Naive thymus-derived CD8-positive, alpha-beta T cell (primary cell): ENCODE measurements around the gene REPS1. TPM values are rescaled to one million over a fixed set of nuclear protein-coding genes. Genes with fewer than 3 reads are reported as not detected.
A peak's percentile ranks its signal among the peaks of the same experiment; 100 is the strongest.

Experiments
- ATAC-seq, 2 donors: fragments of 150-1000 bp; cut with Tn5 transposase in 1 of 2; sonication (Bioruptor Pico), chemical (Tn5 transposase) in 1 of 2; 1 replicate in 1 of 2; 2 replicates in 1 of 2; pipeline ENCODE4 v1.10.0; 2021; ENCODE audit warnings: mild to moderate bottlenecking in 2 of 2, moderate library complexity in 2 of 2
- POLR2A ChIA-PET: fragments of 350-600 bp; sonication (Branson Sonifier 250); formaldehyde crosslinking; loops from one replicate; lab custom pipeline; 2021; ENCODE audit warnings: antibody characterized with exemption; lab: Charles Lee
- DNase-seq, 10 donors: peaks; one replicate each; pipeline versions ENCODE4 v3.0.0 to v3.0.0-alpha.2; 2020 to 2022
- H3K27ac Mint-ChIP-seq, 10 donors: one replicate each; pipeline ENCODE4 v1.8.0; 2020 to 2022; ENCODE audit warnings: mild to moderate bottlenecking in 10 of 10, mixed read lengths in 10 of 10, moderate library complexity in 4 of 10, inconsistent platforms in 1 of 10
- H3K27me3 Mint-ChIP-seq, 5 donors: one replicate each; pipeline ENCODE4 v1.8.0; 2021 to 2022; ENCODE audit warnings: mixed read lengths in 5 of 5
- H3K36me3 Mint-ChIP-seq, 3 donors: one replicate each; pipeline ENCODE4 v1.8.0; 2020 to 2022; ENCODE audit warnings: mixed read lengths in 3 of 3, mild to moderate bottlenecking in 2 of 3, inconsistent platforms in 1 of 3
- H3K4me1 Mint-ChIP-seq, 4 donors: one replicate each; pipeline ENCODE4 v1.8.0; 2021 to 2022; ENCODE audit warnings: mixed read lengths in 4 of 4
- H3K4me3 Mint-ChIP-seq, 10 donors: one replicate each; pipeline ENCODE4 v1.8.0; 2020 to 2022; ENCODE audit warnings: mild to moderate bottlenecking in 10 of 10, mixed read lengths in 10 of 10, moderate library complexity in 6 of 10, inconsistent platforms in 1 of 10
- H3K9me3 Mint-ChIP-seq, 9 donors: one replicate each; pipeline ENCODE4 v1.8.0; 2020 to 2022; ENCODE audit warnings: mixed read lengths in 9 of 9, mild to moderate bottlenecking in 3 of 9, inconsistent platforms in 1 of 9, moderate library complexity in 1 of 9
- polyA plus RNA-seq, 3 donors: library from polyadenylated mRNA; unstranded; fragments of 300-500 nt; fragmentation: Illumina TruSeq; gene quantifications; one replicate each; pipeline ENCODE4 v1.2.3, GENCODE V29; 2021
- total RNA-seq, 8 experiments: library from RNA in 2 of 8; stranded (reverse) in 2 of 8; gene quantifications; one replicate each; pipeline ENCODE4 v1.2.3 and lab custom pipeline; 2021 to 2026

Gene REPS1
- total and polyA plus RNA-seq, 5 experiments from 2014 or later = 19.4 to 70.0 (median 45.3) TPM

DNA sequence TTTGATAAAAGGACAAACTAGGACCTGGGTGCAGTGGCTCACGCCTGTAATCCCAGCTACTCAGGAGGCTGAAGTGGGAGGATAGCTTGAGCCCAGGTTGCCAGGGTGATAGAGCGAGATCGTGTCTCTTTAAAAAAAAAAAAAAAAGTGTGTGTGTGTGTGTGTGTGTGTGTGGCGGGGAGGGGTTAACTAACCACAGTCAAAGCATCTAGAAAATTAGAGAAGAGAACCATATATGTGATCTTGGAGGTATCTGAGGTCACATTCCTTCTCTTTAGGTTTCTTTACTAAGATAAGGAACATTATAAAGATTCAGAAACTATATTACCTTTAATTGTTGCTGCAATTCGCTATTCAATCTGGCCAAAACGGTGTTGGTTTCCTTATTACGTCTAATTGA lies 80.9 kb downstream of the REPS1 start:
- POLR2A ChIA-PET = no interaction called here
- peaks cover 8 to 84% (median 57%) of the 10 kb centered on the region in 3 donors for H3K36me3 Mint-ChIP-seq

DNA sequence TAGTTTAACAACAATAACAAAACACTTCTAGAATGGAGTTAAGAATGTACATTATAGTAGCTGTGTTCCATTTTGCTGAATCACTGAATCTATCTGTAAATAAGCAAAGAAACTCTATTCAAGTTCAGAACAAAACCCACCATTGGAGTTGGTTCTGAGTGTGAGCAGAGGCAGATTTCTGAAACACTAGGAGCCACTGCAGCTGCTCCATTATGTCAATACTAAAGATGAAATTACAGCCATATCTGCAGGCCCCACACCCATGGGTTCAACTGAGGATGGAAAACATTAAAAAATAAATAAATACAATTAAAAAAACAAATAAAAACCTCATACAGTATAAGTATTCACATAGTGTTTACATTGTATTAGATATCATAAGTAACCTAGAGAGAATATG lies 91.0 kb downstream of the REPS1 start:
- Mint-ChIP-seq H3K36me3 (peaks cover 24 to 43% (median 29%) of the 10 kb centered on the region in 3 donors), H3K4me3 (no peak overlapping the region), H3K4me1 (peaks cover 0 to 1% (median 0%) of the 10 kb centered on the region in 4 donors), H3K27me3 (no peaks in the 10 kb centered on the region), H3K27ac (no peak overlapping the region), H3K9me3 (peaks cover 0 to 5% (median 0%) of the 10 kb centered on the region in 9 donors)
- POLR2A ChIA-PET = no interaction called here
- ATAC-seq (no peak), DNase-seq (no peak)

More for the DNA sequence above, 80.9 kb downstream of the REPS1 start:
- H3K27ac Mint-ChIP-seq = peak overlapping the region in 1 of 10 donors; percentile 64
- peaks cover 0 to 6% (median 0%) of the 10 kb centered on the region in 4 donors for H3K4me1 Mint-ChIP-seq
- H3K9me3 Mint-ChIP-seq = no peaks in the 10 kb centered on the region
- no peaks in the 10 kb centered on the region for H3K27me3 Mint-ChIP-seq
- DNase-seq (no peak), ATAC-seq (no peak)
- H3K4me3 Mint-ChIP-seq = no peak overlapping the region

DNA sequence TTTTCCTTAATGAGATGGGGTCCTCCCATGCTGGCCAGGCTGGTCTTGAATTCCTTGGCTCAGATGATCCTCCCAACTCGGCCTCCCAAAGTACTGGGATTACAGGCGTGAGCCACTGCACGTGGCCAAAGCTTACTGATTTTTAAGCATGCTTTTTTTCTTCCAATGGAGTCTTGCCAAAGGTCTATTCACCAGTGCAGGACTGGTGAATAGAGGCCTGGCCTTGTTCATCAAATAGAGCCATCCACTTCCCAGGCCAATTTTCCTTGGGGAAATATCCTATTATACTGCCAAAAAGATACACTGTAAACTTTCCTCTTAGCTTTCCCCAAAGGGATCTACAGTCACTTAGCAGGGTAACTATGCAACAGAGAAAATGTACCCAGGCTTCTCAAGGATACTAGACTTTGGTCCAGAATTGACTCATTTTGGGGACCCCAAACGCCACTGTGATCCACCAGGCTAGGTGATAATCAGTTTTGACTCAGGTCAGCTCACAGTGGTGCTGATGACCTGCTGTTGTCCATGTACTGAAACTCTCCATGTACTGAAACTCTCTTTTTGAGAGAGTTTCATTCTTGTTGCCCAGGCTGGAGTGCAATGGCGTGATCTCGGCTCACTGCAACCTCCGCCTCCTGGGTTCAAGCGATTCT lies 91.8 kb downstream of the REPS1 start:
- Mint-ChIP-seq H3K9me3 (peaks cover 0 to 13% (median 0%) of the 10 kb centered on the region in 9 donors), H3K27ac (no peak overlapping the region), H3K36me3 (peaks cover 21 to 35% (median 32%) of the 10 kb centered on the region in 3 donors), H3K4me3 (no peak overlapping the region), H3K4me1 (peaks cover 0 to 1% (median 0%) of the 10 kb centered on the region in 4 donors), H3K27me3 (no peaks in the 10 kb centered on the region)
- no peak for DNase-seq
- ATAC-seq = no peak
- POLR2A ChIA-PET = no interaction called here

DNA sequence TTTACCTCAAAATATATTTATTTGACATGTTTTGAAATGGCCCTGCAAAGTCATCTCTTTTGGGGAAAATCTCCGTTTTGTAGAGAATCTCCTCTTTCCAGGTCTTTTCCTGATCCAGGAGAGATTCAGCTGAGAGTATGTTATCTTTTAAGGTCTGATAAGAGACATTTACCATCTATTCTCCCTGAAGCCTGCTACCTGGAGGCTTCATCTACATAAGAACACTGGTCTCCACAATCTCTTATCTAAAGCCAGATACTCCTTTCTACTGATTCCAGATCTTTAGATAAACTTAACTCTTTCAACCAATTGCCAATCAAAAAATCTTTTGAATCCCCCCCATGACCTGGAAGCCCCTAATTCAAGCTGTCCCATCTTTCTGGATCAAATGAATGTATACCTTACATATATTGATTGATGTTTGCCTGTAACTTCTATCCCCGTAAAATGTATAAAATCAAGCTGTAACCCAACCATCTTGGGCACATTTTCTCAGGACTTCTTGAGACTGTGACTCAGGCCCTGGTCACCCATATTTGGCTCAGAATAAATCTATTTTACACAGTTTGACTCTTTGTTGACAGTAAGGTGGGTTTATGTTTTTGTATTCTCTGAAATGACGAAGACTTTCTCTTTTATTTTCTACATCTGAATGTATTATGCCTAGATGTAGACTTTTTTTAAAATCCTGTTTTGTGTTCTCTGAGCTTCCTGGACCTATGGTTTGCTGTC lies 96.6 kb downstream of the REPS1 start:
- DNase-seq (no peak), ATAC-seq (no peak)
- Mint-ChIP-seq H3K36me3 (peaks cover 0 to 17% (median 2%) of the 10 kb centered on the region in 3 donors), H3K9me3 (peaks cover 0 to 15% (median 0%) of the 10 kb centered on the region in 9 donors), H3K27ac (peak overlapping the region in 1 of 10 donors; percentile 8), H3K4me1 (no peaks in the 10 kb centered on the region), H3K4me3 (no peak overlapping the region), H3K27me3 (no peaks in the 10 kb centered on the region)
- POLR2A ChIA-PET = no interaction called here

DNA sequence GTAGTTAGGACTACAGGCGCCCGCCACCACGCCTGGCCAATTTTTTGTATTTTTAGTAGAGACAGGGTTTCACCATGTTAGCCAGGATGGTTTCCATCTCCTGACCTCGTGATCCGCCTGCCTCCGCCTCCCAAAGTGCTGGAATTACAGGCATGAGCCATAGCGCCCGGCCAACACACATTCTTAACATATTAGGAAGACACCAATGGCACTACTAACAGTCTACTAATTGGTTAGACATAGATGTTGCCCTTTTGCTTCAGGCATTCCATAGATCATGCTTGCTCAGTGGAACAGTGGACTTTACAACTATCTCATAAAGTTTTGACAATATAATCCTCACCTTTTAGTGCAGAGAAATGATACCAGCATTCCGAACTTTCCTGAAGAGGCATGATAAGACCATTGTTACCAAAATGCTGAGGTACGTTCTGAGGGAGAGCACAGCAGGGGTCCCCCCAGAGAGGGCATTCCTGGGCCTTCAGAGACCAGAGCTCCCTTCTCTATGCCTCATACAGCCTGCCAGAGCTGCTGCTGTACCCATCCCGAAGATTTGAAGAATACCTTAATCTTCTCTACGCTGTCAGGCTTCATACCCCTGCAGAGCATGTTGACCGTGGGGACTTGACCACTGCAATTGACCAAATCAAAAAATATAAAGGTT lies 102.8 kb downstream of the REPS1 start:
- no peak for ATAC-seq
- Mint-ChIP-seq H3K27ac (no peak overlapping the region), H3K27me3 (no peaks in the 10 kb centered on the region), H3K4me1 (no peaks in the 10 kb centered on the region), H3K9me3 (no peaks in the 10 kb centered on the region), H3K4me3 (no peak overlapping the region), H3K36me3 (no peaks in the 10 kb centered on the region)
- POLR2A ChIA-PET = interaction anchor here (0.6 kb wide), 1 partner anchor 28 kb away, joined by 3 read pairs; no protein-coding TSS in a partner anchor
- no peak for DNase-seq

DNA sequence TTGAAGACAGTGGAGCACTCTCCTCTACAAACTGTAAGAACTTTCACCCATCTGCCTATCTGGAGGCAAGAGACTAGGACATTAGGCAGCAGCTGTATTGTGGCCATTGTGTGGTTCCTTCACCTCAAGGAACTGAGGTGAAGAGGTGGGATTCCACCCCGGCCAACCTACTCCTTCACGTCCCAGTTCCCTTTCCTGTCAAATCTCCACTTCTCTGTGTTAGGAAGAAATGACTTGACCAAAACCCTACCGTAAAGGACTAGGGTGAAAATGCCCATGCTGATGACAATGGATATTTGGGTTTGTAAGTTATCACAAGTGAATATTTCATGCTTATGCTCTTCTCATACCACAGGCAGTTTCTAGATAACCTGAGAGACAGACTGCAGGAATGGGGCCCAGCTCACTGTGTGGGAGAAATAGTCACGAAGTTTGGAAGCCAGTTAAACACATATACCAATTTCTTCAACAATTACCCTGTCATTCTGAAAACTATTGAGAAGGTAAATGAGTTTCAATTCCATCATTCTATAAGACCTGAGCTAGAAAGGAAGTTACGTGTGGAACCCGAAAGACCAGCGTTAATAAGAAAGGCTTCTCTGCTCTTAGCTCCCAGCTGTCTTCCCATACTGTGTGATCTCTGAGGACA lies 105.6 kb downstream of the REPS1 start:
- no peaks in the 10 kb centered on the region for H3K36me3 Mint-ChIP-seq
- H3K9me3 Mint-ChIP-seq = no peaks in the 10 kb centered on the region
- ATAC-seq = no peak
- H3K27me3 Mint-ChIP-seq = no peaks in the 10 kb centered on the region
- H3K27ac Mint-ChIP-seq = peak overlapping the region in 1 of 10 donors; percentile 27
- no peak for DNase-seq
- POLR2A ChIA-PET = no interaction called here
- peak overlapping the region in 1 of 10 donors; percentile 23 for H3K4me3 Mint-ChIP-seq
- H3K4me1 Mint-ChIP-seq = no peaks in the 10 kb centered on the region

DNA sequence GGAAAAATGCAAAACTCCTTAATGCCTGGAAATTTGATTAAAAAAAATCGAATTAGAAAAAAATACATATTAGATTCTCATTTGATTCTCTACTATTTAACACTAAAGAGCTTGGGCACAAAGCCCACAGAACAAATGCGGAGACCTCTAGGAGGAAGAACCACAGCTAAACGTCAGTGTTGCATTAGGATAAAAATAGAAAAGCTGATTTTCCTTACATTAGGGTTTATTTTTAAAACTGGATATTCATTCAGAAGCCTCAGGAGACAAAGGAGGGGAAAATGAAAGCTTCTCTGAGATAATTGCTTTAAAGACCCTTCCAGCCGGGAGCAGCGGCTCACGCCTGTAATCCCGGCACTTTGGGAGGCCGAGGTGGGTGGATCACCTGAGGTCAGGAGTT lies 114.9 kb downstream of the REPS1 start:
- POLR2A ChIA-PET = interaction anchor here (0.5 kb wide), 1 partner anchor 450 kb away, joined by 4 read pairs; no protein-coding TSS in a partner anchor
- peaks cover 0 to 4% (median 0%) of the 10 kb centered on the region in 5 donors for H3K27me3 Mint-ChIP-seq
- peak overlapping the region in 1 of 10 donors; percentile 28 for H3K27ac Mint-ChIP-seq
- H3K4me3 Mint-ChIP-seq = no peak overlapping the region
- ATAC-seq (no peak), DNase-seq (no peak)
- no peaks in the 10 kb centered on the region for H3K4me1 Mint-ChIP-seq
- no peaks in the 10 kb centered on the region for H3K9me3 Mint-ChIP-seq
- H3K36me3 Mint-ChIP-seq = peaks cover 0 to 2% (median 0%) of the 10 kb centered on the region in 3 donors

DNA sequence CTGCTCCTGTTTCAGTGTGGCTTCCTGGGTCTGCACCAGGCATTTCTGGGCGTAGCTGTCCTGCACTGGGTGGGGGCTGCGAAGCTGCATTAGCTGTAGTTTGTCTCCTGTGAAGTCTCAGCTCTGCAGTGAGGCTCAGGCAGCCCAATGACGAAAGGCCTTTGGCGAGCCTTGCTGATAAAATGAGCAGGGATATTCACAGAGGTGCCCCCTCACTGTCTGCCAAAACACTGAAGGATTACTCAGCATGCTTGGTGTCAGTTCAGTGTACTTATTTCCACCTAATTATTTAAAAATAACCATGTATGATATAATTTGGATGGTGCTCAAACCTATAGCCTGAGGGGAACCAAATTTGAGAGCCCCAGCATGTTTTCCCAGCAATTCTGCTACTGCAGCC lies 118.7 kb downstream of the REPS1 start:
- Mint-ChIP-seq H3K27me3 (peaks cover 0 to 8% (median 4%) of the 10 kb centered on the region in 5 donors), H3K9me3 (no peaks in the 10 kb centered on the region), H3K27ac (no peak overlapping the region), H3K36me3 (peaks cover 0 to 2% (median 0%) of the 10 kb centered on the region in 3 donors), H3K4me3 (no peak overlapping the region), H3K4me1 (no peaks in the 10 kb centered on the region)
- POLR2A ChIA-PET = no interaction called here
- DNase-seq (no peak), ATAC-seq (no peak)

DNA sequence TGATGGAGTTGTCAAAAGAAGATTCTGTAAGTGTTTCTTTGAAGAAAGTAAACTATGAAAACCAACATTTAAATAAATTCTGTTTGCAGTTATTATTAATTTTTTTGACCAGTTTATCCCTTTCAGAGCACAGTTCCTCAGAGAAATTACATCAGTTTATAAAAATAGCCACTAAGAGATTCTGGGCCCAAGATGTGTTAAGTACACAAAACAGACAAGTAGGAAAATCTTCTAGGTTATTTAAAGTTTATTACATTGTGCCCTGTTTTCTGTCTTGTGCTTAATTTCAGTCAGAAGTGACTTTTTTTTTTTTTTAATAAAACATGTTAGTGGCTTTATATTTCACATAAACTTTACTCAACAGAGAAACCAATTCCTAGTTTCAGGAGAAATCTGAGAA lies 119.9 kb downstream of the REPS1 start:
- Mint-ChIP-seq H3K4me1 (no peaks in the 10 kb centered on the region), H3K4me3 (no peak overlapping the region), H3K9me3 (no peaks in the 10 kb centered on the region), H3K27ac (no peak overlapping the region), H3K27me3 (peaks cover 0 to 11% (median 4%) of the 10 kb centered on the region in 5 donors), H3K36me3 (peaks cover 0 to 2% (median 0%) of the 10 kb centered on the region in 3 donors)
- no peak for ATAC-seq
- no peak for DNase-seq
- POLR2A ChIA-PET = no interaction called here

DNA sequence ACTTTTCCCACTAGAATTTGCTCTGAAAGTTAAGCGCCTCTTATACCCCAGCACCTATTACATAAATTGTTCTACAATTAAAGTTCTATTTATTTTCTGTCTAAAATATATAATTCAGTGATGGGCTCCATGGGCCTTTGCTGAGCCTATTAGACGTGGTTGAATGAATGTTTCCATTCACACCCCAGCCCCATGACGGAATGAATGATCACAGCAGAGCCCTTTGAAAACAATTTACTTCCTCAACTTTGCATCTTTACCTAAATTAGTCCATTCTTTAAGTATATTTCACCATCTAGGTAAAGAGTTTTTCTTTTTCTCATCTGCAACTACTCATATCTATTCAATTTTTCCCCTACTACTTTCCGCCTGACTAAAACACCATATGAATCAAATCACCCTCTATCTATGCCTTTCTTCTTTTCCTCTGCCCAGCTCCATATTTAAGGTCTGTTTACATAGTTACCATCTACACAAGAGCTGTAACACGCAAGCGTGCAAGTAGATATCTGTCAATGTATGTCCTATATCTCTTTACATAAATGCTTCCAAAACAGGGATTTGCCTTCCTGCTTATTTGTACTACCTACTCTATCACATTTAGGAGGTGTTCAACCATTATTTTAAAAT lies 122.5 kb downstream of the REPS1 start:
- Mint-ChIP-seq H3K4me3 (no peak overlapping the region), H3K4me1 (no peaks in the 10 kb centered on the region), H3K9me3 (peaks cover 0 to 2% (median 0%) of the 10 kb centered on the region in 9 donors), H3K27me3 (peaks cover 3 to 11% (median 9%) of the 10 kb centered on the region in 5 donors), H3K36me3 (peaks cover 0 to 2% (median 0%) of the 10 kb centered on the region in 3 donors), H3K27ac (no peak overlapping the region)
- POLR2A ChIA-PET = no interaction called here
- DNase-seq = no peak
- no peak for ATAC-seq

DNA sequence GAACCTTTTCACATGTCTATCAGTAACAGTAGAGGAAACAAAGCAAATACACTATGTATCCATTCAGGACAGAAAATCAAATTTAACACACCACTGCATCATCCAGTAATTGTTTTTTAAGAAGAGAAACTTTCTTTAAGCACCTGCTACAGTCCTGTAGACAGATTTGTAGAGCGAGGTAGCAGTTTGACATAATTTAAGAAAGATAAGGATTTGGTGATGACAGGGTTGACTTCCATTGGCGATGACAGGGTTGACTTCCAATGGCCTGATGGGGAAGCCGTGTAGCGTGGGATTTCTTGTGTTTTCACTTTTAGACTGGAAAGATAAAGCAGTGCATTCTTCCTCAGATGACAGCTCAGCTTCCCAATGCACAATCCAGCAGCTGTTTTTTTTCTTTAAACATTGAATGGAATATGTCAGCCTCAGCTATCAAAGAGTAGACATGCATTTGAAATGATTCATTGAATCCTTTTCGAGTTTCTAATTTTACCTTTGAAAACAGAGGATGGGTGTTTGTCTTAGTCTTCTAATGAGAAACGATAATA lies 123.6 kb downstream of the REPS1 start:
- ATAC-seq (no peak), DNase-seq (no peak)
- no peak overlapping the region for H3K27ac Mint-ChIP-seq
- peaks cover 0 to 2% (median 0%) of the 10 kb centered on the region in 9 donors for H3K9me3 Mint-ChIP-seq
- H3K4me3 Mint-ChIP-seq = no peak overlapping the region
- no peaks in the 10 kb centered on the region for H3K36me3 Mint-ChIP-seq
- H3K4me1 Mint-ChIP-seq = no peaks in the 10 kb centered on the region
- peaks cover 3 to 11% (median 9%) of the 10 kb centered on the region in 5 donors for H3K27me3 Mint-ChIP-seq
- POLR2A ChIA-PET = no interaction called here

DNA sequence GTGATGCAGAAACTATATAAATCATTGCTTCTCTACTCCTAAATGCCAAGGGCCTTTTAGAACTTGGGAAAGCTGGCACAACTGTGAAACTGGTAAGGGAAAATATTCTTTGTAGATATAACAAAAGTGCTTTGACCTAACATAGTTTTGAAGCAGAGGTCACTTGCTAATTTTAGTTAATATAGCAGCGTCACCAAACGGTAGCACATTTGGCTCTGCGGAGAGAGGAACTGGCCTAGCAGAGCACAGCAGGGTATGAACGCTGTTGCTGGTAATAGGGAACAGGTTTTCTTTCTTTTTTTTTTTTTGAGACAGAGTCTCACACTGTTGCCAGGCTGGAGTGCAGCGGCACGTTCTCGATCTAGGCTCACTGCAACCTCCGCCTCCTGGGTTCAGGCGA lies 124.7 kb downstream of the REPS1 start:
- H3K27ac Mint-ChIP-seq = no peak overlapping the region
- POLR2A ChIA-PET = no interaction called here
- H3K4me1 Mint-ChIP-seq = no peaks in the 10 kb centered on the region
- ATAC-seq = no peak
- peaks cover 0 to 2% (median 0%) of the 10 kb centered on the region in 9 donors for H3K9me3 Mint-ChIP-seq
- H3K4me3 Mint-ChIP-seq = no peak overlapping the region
- H3K27me3 Mint-ChIP-seq = peaks cover 3 to 11% (median 9%) of the 10 kb centered on the region in 5 donors
- H3K36me3 Mint-ChIP-seq = no peaks in the 10 kb centered on the region
- no peak for DNase-seq
